HG02981 (cell line): ENCODE data around the gene CALML4.
"Not testable (repeated sequence)": the region's sequence is repeated elsewhere in the genome, so short reads cannot be mapped to it uniquely, and the experiment has no call there.

Experiments used
- ATAC-seq: cut with Tn5 transposase; IDR thresholded peaks from one replicate; pipeline ENCODE4 v1.9.1; 2021; ENCODE audit warnings: mild to moderate bottlenecking, moderate library complexity; ENCODE audit not compliant: unreplicated experiment

CALML4 gene

DNA sequence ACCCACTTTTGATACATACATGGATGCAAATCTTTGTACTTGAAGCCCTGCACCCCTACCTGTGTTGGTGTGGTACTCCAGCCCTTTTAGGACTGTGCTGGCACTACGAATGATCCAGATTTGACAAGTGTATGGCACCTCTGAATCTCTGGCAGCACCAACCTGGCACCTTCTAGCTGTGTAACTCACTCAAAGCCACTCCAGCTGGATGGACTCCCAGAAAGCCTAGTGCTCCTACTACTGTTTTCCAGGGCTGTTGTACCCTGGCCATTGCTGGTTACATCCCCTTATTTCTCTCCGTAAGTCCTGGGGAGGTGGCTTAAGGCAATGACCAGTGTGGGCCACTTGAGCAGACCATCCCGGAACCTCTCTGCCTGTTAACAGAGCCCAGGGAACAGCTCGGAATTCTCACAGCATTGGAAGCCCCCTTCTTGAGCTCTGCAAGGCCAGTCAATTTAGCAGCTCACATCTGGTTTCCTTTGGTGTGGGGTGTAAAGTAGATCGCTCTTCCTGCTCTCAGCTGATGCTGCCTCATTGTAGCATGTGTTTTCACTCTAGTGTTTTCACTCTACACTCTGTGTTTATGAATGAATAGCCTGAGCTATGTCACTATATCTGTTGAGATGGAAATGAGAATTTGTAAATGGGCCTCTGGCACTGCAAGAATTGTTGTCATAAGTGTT lies 12.2 kb downstream of the CALML4 start:
- ATAC-seq, result no peak

DNA sequence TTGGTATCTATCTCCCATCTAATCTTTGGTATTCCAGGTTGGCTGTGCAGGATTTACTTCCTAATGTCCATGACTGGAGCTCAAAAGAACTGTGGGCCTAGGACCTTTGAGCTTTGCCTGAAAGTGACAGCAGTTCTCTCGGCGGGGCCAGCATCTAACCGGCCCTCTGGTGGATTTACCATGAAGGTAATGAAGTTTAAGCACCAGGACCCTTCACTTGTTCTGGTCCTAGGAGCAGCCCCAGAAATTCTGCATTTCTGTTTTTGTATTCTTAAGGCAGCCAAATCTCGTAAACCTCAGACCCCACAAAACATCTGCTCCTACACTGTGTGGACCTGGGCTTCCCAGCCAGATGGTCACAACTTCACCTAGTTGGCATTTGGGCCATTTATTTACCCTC lies 13.0 kb downstream of the CALML4 start:
- ATAC-seq, result no peak

DNA sequence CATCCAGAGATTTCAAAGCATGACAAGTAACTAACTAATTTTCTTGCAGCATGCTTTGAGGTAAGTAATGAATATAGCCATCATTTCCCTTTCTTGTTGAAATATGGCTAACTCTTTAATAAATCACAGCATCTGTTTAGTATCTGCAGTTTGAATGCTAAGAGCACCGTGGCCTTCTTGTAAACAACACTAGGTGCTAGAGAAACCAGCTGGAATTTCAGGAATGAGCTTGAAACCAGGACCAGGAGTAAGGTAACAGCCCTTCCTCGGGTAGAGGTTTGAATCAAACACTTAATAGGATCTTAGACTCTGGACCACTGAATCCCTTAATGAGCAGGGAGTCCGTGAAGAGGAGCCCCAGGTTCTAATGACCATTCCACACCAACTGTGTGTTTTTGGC lies 13.6 kb downstream of the CALML4 start:
- ATAC-seq, result no peak

DNA sequence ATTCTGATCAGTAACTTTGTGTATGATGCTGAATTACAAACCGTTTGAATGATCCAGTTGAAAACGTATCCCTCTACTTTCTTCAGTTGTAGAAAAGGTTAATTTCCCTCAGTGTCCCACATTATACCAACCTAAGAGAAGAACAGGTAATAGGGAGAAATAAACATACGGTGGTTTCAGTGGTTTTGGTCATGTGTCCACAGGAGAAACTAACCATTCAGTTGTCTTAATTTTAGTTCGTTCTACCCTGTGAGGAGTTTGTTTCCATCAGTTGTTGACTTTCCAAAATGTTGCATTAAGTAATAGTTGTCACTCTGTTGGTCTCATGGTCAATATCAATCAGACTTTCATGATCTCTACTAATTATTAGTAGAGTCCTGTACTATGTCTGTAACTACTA lies 15.1 kb downstream of the CALML4 start:
- ATAC-seq, result no peak

DNA sequence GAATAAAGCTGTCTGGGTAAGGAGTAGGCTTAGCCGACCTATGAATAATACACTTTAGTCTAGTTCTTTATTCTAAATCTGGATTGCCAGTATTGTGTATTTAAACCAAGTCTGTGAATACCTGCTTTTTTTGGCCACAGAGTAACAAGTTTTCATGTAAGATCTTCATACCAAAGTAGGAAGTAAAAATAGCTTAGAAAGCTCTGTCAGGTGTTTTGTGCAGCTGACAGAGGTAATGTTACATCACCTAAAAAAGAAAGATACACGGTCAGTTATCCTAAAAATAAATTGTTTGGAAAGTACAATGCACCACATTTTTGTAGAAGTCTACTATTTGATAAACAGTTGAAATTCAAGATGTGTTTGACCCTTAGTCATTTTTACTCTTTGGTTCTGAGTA lies 16.5 kb downstream of the CALML4 start:
- no peak for ATAC-seq

DNA sequence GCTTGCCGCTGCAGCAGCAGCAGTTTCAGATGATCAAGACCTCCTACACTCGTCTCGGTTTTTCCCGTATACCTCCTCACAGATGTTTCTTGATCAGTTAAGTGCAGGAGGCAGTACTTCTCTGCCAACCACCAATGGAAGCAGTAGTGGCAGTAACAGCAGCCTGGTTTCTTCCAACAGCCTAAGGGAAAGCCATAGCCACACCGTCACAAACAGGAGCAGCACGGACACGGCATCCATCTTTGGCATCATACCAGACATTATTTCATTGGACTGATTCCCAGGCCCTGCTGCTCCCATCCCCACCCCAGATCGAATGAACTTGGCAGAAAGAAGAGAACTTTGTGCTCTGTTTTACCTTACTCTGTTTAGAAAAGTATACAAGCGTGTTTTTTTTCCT lies 17.6 kb downstream of the CALML4 start:
- no peak for ATAC-seq

DNA sequence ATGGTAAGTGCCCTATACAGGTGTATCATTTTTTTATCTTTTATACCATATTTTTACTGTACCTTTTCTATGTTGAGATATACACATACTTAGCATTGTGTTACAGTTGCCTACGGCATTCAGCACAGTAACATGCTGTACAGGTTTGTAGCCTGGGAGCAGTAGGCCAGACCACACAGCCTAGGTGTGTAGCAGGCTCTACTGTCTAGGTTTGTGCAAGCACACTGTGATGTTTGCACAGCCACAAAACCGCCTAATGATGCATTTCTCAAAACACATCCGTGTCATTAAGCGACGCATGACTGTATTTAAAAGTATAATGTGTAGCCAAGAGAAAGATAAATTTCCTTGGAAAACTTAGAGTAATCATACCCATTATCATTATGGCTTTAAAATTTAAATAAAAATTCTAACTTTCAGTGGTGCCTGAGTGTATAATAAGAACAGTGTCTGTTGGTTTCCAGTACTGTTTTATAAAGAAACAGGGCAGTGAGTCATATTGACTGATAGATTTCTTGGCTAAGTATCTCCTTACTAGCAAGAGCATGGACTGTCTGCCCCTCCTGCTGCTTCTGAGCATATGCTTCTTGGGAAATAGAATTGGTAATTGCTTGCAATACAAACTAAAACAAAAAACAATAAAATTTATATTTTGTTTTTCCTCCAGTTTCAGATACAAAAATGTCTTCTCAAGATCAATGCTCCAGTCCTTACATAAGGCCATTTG lies 18.3 kb downstream of the CALML4 start:
- no peak for ATAC-seq

DNA sequence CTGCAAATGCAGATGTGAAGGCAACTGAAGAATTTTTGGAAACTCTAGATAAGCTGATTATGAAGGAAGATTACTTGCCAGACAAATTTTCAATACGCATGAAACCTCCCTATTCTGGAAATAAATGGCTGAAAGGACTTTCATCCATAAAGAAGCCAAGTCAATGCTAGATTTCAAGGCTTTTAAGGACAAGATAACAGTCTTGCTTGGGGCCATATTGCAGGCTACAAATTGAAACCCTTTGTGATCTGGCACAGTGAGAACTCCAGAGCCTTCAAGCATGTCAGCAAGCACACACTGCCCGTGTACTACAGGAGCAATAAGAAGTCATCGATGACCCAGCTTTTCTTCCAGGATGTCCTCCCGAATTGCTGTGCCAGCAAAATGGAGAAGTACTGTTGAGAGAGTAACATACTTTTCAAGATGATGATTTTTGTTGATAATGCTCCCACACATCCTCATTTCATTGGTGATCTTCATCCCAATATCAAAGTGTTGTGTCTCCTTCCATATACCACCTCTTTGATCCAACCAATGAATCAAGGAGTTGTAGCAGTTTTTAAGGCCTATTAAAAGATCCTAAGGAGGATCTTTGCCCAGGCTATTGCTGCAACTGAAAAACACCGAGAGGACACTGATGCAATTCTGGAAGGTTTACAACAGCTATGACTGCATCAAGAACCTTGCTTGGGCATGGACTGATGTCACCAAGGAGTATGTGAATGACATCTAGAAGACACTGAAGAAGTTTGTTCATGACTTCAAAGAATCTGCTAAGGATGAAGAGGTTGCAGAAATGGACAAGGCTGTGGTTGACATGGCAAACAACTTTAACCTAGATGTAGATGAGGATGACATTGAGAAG lies 20.3 kb downstream of the CALML4 start:
- ATAC-seq, result no peak

DNA sequence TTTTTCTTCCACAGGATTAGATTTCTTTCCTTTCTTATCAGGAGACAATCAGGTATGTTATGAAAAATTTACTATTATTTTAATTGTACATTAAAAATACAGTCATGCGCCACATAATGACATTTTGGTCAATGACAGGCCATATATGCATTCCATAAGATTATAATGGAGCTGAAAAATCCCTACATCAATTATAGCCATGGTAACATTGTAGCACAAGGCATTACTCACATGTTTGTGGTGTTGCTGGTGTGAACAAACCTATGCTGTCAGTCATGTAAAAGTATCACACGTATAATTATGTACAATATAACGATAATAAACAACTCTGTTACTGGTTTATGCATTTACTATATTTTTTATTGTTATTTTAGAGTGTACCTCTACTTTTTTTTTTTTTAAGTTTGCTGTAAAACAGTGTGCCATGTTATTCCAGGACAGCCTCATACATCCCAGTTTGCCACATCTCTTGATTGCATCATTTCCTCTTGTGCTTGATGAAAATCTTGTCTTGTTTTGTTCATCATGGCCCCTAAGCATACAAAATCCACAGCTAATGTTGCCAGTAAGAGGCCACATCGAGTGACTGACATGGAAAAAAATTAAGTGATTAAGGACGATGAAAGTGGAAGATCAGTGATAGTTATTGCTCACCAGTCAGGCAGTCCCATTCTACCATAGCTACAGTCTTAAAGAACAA lies 21.4 kb downstream of the CALML4 start:
- ATAC-seq, result no peak

DNA sequence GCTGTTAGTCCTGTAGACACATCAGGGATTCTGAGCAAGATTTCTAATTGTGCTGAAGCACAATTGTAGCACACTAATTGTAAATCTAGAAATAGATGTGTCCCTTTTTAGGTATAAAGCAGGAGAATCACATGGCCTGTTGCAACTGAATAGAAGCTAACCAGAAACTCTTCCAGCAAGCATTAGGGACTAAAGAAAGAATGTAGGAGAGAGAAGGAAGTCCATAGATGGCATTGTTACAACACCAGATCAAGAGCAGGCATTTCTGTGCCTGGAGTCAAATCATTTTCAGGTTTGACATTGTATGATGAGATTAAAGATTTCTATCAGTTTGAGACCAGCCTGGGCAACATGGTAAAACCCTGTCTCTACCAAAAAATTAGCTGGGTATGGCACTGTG lies 27.4 kb downstream of the CALML4 start:
- no peak for ATAC-seq

DNA sequence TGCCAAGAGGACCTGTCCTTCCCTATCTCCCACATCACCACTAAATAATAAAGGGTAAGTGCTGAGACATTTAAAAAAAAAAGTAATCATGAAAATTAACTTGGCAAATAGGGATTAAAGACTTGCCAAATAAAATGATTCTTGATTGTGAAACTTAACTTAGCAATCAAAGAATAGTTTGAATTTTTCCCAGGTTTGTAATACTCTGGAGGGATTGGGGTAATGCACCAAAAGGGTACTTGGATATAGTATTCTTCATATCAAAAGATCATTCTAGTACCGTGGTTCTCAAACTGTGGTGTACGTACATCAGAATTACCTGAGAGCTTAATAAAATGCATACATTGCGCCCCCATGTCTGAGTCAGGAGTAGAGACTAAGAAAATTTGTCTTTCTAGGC lies 28.5 kb downstream of the CALML4 start:
- ATAC-seq, result no peak

DNA sequence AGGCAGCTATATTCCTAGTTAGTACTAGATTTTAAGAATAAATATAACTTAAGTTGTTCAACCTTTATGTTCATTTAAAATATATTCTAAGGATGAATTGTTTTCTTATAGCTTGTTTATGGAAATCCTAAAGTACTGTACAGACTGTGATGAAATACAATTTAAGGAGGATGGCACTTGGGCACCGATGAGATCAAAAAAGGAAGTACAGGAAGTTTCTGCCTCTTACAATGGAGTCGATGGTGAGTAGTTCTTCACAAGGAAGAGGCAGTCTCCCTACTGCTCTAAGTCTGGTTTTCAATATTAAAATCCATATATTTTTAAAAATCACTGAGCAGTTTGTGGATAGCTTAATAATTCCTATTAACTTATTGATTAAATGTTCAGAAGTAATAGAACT lies 29.6 kb downstream of the CALML4 start:
- ATAC-seq, result no peak

DNA sequence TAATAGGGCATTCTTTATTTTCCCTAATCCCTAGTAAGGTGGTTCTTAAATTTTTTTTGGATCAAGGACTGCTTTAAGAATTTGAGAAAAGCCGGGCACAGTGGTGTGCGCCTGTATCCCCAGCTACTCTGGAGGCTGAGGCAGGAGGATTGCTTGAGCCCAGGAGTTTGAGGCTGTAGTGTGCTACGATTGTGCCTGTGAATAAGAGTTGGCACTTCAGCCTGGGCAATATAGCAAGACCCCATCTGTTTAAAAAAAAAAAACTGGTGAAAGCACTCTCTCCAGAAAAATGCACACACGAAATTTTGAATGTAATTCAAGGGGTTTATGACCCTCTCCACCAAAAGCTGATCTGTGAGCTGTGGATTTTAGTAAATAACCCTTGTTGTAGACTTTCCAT lies 32.0 kb downstream of the CALML4 start:
- no peak for ATAC-seq

DNA sequence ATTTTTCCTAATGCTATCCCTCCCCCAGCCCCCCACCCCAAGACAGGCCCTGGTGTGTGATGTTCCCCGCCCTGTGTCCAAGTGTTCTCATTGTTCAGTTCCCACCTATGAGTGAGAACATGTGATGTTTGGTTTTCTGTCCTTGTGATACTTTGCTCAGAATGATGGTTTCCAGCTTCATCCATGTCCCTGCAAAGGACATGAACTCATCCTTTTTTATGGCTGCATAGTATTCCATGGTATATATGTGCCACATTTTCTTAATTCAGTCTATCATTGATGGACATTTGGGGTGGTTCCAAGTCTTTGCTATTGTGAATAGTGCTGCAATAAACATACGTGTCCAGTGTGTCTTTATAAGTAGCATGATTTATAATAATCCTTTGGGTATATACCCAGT lies 33.1 kb downstream of the CALML4 start:
- ATAC-seq, result not testable (repeated sequence)

DNA sequence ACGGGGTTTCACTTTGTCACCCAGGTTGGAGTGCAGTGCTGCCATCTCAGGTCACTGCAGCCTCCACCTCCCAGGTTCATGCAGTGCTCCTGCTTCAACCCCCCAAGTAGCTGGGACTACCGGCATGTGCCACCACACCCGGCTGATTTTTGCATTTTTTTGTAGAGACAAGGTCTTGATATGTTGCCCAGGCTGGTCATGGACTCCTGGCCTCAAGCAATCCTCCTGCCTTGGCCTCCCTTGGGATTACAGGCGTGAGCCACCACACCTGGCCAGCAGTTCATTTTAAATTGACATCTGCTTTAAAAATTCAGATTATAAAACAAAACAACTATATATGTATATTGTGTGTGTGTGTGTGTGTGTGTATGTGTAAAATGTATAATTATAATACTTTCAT lies 38.3 kb downstream of the CALML4 start:
- no peak for ATAC-seq

DNA sequence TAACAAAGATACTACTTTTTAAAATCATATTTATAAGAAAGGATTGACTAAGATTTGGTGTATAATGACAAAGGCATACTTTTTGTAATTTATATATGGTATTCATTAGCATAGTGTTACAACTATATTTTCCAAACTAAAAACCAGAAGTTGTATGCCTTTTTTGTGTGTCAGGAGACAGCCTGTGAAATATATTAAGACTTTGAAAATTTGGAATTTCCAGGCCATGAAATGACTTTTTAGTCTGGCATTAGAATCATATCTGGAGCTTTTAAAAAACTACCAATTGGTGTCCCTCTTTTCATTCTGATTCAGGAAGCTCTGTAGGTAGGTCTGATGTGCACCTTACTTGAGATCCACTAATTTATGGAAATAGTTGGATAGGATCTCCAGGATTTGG lies 41.9 kb downstream of the CALML4 start:
- ATAC-seq, result no peak

DNA sequence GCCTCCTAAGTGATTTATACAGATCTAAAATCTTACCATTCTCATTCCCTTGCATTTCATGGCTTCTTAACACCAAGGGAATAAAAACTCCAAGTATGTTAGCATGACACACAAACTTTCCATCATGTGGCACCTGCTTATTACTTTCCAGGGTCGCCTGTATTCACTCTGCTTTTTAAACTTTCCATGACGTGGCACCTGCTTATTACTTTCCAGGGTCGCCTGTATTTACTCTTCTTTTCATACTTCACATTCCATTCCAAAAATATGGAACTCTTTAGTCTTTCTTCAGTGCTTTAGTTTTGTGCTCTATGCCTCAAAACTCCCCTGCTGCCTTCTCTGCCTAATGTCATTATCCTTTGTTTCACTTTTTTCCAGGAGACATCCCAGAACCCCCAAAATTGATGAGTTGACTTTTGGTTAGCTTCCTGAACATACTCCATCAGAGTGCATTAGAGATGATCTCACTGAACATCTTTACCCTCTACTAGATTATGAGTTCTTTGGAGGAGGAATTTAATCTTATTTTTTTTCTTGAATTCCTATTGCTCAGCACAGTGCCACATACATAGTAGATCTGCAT lies 47.0 kb downstream of the CALML4 start:
- ATAC-seq, result no peak

DNA sequence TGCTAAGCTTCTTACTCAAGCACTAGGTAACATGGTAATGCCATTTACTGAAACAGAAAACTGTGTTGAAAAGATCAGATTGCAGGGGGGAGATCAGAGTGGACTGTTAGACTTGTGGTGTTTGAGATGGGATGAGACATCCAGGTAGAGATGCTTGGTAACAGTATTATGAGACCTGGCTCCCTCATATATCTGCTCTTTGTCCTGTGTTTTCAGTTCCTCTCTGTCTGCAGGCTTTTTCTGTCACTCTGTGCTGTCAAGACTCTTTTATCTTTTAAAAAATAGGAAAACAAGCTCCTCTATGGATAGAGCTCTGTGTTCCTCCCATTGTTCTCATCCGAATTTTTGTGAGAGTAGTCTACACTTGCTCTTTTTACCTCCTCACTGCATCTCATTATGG lies 48.1 kb downstream of the CALML4 start:
- no peak for ATAC-seq

DNA sequence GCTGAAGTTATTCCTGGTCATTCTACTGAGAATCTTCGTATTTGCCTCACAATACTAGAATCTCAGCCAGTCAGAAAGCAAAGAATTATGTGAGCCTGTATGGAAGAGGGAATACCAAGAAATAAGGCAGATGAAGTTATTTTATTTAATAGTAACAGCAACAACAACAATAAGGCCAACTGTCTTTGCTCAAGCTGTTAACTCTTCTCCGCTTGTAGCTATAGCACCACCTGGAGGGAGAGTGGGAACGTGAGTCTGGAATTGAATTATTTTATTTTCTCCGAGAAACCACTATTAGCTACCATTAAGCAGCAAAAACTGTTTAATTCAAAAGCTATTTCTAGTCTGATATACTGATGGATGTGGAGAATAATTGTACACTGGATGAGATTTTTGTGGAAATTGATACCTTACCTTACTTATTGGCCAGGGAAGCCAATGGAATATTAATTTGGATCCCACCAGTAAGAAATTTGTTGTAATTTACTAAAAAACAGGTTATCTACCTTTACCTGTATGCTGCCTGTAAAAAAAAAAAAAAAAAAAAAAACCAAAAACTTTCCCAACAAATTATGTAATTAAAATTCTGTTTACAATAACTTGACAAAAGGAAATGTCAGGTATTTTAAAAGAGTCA lies 50.1 kb downstream of the CALML4 start:
- ATAC-seq, result no peak

DNA sequence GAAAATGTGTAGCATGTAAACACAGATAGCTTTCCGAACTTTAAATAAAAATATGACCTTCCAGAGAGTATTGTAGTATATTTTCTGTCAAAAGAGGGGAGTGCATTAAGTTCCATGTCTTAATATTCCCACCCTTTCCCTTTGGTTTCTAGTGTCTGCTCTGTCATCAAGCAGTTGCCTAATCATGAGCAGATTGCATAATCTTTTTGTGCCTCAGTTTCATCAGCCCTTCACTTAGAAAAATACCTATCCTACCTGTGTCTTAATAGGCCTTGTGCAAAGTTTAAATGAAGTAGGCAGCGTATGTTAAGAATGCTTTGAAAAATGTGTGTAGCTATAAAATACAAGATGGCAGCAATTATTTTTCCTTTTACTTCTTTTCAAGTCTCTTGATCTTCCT lies 52.8 kb downstream of the CALML4 start:
- ATAC-seq, result no peak
